Pulmonary artery endothelial cell (primary cell): ENCODE measurements around the gene GTSE1. TPM values are rescaled to one million over a fixed set of nuclear protein-coding genes. Genes with fewer than 3 reads are reported as not detected.

Experiments used
- DNase-seq: peaks from one replicate; pipeline ENCODE4 v3.0.0-alpha.2; 2011; ENCODE audit warnings: low read depth, low spot score
- total RNA-seq: library from RNA; depleted of rRNA; stranded (reverse); fragments of >200 nt; gene quantifications from 2 replicates; pipeline ENCODE4 v1.2.3, GENCODE V29; 2014

The GTSE1 gene
- total RNA-seq, 1 donor from 2014 or later: 8.6 TPM

DNA sequence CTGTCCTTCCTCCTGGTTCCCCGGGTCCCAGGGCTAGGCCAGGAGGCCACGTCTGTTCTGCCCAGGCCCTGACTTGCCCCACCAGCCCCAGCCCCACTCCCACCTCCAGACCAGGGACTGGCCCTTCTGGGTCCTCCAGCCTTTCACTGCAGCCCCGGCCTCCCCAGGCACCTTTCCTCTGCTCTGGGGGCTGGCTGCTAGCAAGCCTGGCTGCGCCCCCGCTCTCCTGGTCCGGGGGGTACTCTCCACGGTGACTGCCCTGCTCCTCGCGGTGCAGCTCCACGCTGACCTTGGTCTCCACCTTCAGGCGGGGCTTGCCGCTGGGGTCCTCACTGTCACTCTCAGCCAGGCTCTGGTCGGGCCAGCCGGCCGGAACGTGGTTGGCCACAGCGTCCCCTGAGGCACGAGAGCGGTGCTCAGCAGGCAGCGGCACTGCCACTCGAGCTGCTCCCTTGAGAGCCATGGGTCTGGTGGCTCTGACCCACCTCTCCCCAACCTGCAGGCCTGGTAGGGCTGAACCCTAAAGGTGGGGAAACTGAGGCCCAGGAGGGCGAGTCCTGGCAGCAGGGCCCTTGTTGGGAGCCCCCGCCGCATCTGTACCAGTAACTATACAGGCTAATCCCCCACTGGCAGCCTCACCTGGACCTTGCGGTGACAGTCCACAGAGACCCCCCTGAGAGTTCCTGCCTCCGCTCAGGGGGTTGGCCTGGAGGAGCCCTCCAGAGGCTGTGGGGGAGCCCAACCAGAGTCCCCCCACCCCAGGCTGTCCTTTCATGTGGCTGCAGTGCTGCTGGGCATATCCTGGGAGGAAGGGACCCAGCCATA, 67.9 kb downstream of the GTSE1 start:
- no peak for DNase-seq

DNA sequence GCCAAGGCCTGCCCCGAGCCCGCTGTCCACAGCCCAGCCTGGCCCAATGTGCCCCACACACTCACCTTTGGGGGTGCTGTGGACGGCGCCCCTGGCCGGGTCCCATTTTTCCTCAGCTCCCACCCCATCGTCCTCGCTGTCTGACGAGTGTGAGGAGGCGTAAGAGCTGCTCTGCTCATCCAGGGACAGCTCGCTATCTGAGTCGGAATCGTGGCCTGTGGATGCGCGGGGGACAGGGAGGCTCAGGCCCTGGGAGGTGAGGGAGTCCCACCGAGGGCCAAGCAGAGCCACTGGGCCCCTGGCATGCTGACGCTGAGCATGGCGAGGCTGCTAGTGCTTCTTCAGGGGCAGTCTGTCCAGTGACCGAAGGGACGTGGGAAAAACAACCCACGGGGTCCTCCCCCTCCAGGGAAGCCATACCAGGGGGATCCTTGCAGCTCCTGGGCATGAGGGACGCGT, 68.5 kb downstream of the GTSE1 start:
- DNase-seq: no peak

DNA sequence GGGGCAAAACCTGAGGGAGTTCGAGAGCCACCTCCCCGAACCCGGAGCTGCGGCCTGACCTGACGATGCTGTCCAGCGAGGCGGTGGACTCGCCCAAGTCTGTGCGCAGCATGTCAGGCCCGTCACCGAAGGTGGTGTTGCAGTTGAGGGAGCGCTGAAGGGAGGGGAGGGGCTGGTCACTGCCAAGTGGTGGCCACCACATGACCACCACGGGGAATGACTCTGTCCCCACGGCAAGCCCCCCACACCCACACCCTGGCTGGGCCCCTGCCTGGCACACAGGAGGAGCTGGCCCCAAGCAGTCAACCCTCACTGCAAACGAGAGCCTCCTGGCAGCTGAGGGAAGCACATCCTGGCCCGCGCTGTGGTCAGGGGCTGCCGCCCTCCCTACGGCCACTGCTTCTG, 69.7 kb downstream of the GTSE1 start:
- DNase-seq: no peak

DNA sequence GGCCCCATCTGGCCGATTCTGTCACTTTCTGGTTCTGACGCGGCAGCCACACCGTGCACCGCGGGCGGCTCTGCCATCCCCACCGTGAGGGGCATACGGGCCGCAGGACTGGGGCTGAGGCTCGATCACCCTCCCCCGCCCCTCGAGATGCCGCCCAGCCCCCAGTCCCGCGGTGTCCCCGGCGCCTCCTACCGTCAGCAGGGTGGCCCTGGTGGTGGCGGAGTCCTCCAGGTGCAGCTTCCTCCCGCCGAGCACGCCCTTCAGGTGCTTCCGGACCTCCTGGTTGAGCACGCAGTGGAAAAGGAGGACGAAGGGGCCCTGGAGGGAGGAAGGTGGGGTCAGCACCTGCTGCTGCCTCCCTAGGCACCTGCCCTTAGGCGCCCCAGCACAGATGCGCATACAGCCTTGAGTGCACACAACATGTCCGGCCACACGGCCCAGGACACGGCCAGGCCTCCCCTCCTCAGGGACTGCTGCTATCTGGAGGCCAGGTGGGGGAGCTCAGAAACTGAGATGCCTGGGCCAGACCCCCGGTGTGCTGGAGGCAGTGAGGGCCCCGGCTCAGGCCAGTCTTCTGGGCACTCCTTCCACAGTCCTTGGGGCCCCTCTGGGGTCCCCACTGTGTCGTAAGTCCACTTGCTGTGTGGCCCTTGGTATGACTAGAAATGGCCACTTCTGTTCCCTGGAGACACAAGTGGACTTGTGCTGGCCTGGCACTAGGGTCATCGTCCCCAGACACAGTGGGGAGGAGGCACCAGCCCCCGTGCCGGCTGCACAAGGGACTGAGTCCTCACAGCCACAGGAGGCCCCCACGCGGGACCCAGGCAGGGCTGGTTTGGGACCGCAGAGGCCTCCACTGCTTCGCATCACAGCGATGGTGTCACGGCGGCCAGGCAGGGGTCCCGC, 70.4 kb downstream of the GTSE1 start:
- DNase-seq: no peak

DNA sequence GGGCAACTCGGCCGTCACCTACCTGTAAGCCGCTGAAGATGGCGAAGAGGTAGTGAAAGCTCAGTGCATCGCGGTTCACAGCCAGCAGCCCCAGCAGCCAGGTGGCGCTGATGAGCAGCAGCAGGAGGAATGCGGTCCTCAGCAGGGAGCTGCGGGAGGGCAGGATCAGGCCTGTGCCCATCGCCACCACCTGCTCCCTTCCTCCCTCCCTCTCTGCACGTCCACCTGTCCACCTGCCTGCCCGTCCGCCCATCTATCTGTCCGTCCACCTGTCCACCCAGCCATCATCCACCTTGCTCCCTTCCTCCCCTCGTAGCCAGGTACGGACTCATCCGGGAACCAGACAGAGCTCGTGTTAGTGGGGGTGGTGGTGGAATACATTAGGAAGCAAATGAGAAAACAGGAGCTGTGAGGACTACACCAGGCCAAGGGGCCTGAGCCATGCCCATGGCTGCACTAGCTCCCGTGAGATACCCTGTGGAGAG, 71.1 kb downstream of the GTSE1 start:
- DNase-seq: no peak

DNA sequence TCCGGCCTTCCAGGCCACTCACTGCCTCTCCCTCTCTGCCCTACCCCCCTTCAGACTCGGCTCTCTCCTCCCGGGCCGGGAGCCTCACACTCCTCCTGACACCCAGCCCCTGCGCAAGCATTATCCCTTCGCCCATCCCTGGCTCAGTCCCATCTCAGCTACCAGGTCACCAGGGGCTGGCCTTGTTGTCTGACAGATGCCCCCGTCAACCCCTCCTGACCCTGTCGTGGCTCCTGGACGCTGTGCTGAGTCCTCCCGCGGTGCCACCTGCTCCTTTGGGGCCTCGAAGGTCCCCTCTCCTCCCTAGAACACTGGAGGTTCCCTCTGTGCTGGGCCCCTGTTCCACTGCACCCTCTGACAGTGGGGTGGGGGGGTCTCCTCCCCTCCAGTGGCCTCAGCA, 71.8 kb downstream of the GTSE1 start:
- DNase-seq: no peak

DNA sequence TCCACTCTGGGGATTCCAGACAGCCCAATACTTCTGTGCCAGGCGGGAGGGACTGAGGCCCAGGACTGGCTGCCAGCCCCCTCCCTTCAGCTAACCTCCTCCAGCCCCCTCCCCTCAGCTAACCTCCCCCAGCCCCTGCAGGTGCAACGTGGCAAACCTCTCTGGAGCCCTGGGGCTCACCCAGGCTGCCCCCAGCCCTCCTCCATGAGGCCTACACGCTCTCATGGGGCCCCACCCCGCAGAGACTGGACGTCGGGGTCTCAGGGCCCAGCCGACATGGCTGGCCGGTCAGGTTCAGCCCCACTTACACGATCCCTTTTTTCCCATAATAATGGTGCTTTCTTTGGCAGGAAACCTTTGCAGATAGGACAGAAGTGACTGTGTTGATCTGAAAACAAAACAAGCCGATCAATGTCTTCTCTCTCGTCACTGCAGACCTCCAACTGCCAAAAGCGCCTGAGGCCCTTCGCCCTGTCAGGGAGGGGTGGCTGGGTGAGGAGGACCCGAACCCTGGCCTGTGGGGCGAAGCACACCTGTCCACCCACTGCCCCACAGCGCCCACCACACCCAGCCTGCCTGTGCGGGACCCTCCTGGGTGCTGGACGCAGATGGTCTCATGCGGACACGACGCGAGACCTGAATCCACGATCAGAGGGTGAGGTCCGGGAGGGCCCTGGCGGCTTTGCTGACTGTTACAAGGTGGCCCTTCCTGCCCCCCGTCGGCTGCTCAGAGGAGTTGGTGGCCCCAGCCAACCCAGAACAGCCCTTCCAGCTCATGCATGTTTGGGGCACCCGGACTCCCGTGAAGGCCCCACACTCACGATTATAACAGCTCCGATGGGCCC, 72.4 kb downstream of the GTSE1 start:
- DNase-seq: no peak

DNA sequence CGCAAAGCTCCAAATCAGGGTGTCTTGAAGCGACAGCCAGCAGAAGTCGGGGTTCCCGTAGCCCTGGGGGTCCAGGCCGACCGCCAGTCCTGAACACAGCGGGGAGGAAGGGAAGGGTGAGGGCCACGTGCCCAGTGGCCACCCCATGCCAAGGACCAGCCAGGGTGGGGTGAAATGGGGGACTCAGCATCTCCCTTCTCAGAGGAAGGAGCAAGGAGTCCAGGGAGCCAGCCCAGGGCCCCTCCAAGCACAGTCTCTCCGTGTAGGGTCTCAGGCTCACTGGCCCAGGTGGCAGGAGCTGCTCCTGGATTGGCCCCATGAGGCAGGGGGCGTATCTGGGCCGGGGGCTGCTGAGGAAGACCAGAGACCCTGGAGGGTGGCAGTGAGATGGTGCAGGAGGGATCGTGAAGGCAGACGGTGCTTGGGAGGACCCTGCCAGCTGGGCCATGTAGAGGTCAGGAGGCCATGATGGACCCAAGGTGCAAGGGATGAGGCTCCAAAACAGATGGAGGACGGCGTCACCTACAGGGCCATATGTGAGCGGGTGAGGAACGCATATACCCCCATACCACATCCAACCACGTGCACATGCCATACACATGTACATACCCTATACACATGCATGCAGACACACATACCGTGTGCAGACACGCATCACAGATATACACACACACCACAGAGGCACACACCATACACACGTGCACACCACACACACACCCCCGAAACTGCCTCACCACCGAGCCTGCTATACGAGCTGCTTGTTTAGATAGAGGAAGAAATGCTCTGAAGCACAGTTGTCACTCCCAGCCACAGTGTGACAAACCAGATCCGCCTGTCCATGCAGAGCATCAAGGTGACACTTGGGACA, 73.3 kb downstream of the GTSE1 start:
- DNase-seq: no peak

DNA sequence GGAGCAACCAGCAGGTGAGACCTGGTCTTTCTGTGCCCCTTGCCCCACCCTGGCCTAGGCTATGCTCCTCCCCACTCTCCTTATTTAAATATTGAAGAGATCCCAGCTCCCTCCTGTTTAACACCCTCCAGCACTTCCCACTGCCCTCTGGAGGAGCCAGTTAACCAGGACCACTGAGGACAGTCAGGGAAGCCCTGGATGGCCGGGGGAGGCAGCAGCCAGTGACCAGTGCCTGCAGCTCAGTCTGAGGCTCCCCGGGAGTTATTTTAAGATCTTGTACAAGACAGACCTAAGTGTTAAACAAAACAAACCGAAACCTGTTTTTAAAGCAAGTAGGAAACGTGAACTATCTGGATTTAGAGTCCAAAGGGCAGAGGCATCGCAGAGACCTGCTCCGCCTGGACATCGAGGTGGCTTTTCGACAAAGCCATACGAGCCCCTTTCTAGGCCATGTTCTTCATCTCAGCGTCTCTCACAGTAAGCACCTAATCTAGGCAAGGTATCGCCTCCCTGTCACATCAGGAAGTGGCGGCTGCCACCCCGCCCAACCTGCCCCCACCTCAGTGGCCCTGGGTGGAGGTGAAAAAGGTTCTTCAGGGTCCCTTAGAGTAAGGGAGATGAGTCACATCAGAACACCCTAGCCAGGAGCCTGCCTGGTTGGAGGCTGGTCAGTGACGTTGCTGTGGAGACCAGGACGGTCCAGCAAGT, 74.1 kb downstream of the GTSE1 start:
- no peak for DNase-seq

DNA sequence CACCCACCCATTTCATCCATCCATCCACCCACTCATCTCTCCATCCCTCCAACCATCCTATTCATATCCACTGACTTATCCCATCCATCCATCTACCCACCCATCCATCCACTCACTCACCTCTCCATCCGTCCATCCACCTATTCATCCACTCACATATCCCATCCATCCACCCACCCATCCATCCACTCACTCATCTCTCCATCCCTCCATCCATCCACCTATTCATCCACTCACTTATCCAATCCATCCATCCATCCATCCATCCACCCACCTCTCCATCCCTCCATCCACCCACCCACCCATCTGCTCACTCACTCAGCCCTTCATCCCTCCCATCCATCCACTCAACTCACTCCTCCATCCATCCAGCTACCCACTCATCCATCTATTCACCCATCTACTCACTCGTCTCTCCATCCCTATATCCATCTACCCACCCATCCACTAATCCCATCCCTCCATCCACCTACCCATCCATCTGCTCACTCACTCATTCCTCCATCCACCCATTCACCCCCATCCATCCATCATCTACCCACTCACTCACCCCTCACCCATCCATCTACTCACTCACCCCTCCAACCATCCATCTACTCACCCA, 75.1 kb downstream of the GTSE1 start:
- DNase-seq: no peak

DNA sequence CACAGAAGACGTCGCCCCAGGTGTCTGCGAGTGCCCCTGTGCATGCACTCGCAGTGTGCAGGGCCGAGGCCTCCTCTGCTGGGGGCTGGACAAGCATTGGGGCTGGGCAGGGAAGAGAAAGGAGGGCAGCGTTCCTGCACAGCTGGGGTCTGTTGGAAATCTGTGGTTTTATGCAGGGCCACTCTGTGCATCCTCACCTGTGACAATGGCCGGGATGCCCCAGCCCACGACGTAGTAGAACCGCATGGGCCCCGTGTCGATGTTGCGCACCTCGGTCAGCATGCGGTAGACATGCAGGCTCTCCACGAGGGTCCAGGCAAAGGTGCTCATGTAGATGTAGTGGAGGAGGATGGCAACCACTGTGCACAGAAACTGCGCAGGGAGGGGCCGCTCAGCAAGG, 76.0 kb downstream of the GTSE1 start:
- DNase-seq: no peak

DNA sequence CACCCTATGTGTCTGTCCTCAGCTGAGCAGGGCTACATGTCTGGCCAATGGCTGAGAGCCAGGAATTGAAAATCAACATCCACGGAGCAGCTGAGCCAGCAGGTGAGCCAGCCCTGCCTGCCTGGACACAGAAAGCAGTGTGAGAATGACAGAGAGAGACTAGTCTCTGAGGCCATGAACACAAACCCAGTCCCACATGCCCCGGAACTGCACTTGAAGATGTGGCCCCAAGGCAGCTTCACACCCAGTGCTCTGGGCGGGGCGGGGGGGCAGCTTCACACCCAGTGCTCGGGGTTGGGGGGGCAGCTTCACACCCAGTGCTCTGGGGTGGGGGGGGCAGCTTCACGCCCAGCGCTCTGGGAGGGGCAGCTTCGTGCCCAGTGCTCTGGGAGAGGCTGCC, 76.5 kb downstream of the GTSE1 start:
- DNase-seq: no peak

DNA sequence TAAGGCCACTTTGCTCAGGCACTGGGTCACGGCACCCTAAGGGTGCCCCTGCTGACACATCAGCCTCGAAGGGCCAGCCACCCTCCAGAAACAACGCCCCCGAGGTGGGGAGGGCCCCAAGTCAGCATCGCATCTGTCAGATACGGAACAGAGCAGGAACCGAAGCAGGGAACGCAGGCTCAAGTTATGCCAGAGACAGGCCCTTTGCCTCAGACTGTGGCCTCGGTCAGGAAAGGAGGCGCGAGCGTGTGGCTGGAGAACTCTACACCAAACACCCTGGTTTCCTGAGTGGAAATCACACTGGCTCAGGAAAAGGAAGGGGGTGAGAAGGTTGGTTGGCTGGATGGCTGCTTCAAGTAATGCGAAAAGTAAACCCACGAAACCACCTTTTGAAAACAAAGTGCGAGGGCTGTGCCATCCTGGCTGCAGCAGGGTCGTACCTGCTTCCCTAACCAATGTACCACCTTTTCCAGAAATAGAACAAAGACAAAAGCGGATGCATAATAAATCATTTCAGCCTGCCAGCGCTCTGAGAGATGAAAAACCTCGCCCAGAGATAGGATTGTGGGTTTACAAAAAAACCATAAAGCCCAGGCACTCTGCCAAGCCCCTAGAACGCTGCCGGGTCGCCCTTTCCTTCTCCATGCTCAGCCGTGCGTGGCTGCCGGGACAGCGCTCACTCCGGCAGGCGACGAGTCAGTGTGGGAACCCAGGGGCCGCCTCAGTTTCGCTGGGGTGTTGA, 77.4 kb downstream of the GTSE1 start:
- DNase-seq: no peak

DNA sequence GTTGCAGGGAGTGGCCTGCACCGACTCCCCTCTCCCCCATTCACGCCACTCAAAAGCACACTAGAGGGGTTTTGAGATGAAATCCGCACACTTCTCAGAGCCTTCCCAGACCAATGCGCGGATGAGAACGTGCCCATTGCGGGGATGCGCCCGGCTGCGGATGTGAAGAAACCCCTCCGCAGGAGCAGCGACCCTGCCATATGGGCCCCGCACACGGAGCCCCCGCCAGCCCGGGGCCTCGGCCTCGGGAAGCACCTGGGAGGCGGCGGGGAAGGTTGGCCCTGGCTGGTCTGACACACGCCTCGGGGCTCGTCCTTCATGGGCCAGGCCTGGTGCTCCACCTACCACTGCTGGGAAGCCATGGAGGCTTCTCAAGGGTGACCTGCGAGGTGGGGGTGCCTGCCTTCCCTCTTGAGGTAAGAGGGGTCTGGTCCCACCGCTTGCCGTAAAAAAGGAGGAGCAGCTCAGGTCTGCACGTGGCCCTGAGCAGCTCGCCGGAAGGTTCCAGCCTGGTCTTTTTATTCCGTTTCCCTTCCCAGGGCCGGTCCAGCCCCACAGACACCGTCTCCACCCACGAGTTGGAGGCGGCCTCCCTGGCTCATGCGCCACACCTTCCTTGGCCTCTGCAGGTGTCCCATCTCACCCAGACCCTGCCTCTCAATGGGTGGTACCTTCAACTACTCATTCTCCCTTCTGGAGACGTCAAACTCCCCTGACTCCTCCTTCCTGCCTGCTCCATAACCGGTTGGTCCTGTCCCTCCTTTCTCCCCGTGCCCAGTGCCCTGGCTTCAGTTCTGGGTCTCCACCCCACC, 78.2 kb downstream of the GTSE1 start:
- DNase-seq: no peak

DNA sequence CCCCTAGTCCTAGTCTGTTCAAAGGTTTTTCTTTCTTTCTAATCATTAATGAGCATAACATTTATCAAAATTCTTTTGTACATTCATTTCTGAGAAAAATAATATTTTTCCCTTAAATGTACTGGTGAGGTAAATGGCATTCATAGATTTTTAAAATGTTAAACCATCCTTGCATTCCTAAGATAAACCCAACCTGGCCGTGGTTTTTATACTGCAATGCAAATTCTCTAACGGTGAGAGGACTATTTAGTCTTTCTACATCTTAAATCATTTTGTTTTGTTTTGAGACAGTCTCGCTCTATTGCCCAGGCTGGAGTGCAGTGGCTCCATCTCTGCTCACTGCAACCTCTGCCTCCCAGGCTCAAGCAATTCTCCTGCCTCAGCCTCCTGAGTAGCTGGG, 79.4 kb downstream of the GTSE1 start:
- DNase-seq: no peak

DNA sequence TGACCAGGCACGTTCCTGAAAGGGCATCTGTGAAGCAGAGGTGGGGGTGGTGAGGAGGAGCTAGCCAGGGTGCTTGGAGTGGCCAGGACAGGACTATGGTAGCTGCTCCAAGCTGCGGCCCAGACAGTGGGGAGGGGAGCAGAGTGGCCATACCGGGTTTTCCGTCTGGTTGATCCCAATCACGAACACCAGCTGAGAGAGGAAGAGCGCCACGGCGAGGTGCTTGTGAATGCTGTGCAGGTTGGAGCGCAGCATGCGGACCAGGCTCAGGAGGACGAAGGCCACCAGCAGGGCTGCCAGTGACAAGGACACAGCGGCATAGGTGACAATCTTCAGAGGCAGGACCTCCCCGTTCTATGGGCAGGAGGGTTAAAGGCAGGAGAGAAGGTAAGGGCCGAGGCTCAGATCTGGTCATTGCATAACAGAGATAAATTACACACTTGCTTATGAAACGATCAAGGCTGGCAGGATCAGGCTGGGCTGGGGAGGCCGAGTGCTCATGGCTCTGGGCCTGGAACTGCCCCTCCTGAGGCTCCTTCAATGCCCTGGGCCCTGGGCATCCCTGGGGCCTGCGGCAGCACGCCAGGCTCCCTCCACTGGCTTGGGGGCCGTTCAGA, 80.3 kb downstream of the GTSE1 start:
- DNase-seq: no peak
